ENCODE measurements around the gene FCER1G.

DNA sequence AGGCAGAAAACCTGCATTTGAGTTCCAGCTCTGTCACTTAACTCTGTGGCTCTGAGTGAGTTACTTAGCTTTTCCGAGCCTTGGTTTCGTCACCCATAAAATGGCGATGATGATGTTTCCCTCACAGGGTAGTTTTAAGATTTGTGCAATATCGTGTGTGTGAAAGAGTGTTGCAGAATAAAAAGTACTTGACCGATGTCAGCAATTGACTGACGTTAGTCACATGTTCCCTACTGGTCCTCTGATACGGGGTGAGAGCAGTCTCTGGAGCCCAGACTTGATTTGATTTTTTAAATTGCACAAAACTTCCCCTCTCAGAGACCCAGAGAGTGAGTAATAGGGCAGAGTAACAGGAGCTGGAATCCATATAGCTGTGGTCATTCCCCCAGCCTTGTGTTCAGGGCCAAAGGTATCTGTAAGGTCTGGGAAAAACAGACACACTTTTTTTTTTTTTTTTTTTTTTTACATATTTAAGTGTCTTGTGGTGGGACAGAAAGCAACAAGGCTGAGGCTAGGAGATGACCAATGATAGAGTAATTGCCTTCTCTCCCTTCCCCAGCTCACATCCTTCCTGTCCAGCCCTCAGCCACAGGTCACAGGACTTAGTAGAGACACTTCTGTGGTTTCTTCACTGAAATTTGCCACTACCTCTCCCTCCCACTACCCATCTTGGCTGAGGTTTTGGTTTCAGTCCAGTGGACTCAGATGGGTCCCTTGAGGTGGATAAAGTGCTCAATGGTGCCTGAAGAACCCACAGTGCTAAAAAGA lies 2.0 kb downstream of the FCER1G start:
- TF ChIP-seq, protein P1, sequence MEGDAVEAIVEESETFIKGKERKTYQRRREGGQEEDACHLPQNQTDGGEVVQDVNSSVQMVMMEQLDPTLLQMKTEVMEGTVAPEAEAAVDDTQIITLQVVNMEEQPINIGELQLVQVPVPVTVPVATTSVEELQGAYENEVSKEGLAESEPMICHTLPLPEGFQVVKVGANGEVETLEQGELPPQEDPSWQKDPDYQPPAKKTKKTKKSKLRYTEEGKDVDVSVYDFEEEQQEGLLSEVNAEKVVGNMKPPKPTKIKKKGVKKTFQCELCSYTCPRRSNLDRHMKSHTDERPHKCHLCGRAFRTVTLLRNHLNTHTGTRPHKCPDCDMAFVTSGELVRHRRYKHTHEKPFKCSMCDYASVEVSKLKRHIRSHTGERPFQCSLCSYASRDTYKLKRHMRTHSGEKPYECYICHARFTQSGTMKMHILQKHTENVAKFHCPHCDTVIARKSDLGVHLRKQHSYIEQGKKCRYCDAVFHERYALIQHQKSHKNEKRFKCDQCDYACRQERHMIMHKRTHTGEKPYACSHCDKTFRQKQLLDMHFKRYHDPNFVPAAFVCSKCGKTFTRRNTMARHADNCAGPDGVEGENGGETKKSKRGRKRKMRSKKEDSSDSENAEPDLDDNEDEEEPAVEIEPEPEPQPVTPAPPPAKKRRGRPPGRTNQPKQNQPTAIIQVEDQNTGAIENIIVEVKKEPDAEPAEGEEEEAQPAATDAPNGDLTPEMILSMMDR (IDR thresholded peaks at IDR 0.05) = no peak
- no peak for TF ChIP-seq POLR2A (IDR thresholded peaks at IDR 0.05; ENCODE audit: low read depth)
- peak; percentile 8 to 71 for TF ChIP-seq POLR2AphosphoS5 (IDR thresholded peaks at IDR 0.05)
